ENCODE measurements around the gene DNAJC8. TPM values are rescaled to one million over a fixed set of nuclear protein-coding genes. Genes with fewer than 3 reads are reported as not detected.

The DNAJC8 gene
- total RNA-seq, 6 experiments from 2014 or later = 22.2 to 34.4 (median 28.2) TPM

DNA sequence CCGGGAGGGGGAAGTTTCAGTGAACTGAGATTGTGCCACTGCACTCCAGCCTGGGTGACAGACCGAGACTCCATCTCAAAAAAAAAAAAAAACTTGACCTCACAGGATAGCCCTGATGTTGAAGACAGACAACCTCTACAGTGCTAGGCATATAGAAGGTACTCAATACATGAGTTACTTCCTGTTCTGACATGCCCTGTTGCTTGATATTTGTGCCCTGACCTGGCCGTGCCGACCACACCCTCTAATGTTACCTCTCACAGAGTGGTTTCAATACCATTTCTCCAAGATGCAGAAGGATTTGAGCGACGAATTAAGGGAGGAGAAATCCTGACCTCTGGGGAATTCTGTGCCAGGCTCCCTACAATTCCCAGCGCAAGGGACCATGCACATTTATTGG is 61.6 kb downstream of the DNAJC8 start:
- no peaks in the 10 kb centered on the region for H3K9me3 ChIP-seq
- H3K36me3 ChIP-seq = no peaks in the 10 kb centered on the region
- DNase-seq = no peak
- ATAC-seq = no peak
- intact Hi-C loops (cut with DNase I) = no loop called here
- no peaks in the 10 kb centered on the region for H3K27me3 ChIP-seq
- no peaks in the 10 kb centered on the region for H3K4me1 ChIP-seq
- no peak overlapping the region for H3K4me3 ChIP-seq
- 83% methylated on average over 3 of the region's 7 CpGs for WGBS (ENCODE audit: insufficient coverage, low coverage, low lambda C conversion rate, missing lambda C conversion rate)
- H3K27ac ChIP-seq = no peak overlapping the region
- TF ChIP-seq POLR2A (IDR thresholded peaks at IDR 0.05) = no peak
- TF ChIP-seq, protein P1, sequence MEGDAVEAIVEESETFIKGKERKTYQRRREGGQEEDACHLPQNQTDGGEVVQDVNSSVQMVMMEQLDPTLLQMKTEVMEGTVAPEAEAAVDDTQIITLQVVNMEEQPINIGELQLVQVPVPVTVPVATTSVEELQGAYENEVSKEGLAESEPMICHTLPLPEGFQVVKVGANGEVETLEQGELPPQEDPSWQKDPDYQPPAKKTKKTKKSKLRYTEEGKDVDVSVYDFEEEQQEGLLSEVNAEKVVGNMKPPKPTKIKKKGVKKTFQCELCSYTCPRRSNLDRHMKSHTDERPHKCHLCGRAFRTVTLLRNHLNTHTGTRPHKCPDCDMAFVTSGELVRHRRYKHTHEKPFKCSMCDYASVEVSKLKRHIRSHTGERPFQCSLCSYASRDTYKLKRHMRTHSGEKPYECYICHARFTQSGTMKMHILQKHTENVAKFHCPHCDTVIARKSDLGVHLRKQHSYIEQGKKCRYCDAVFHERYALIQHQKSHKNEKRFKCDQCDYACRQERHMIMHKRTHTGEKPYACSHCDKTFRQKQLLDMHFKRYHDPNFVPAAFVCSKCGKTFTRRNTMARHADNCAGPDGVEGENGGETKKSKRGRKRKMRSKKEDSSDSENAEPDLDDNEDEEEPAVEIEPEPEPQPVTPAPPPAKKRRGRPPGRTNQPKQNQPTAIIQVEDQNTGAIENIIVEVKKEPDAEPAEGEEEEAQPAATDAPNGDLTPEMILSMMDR (IDR thresholded peaks at IDR 0.05) = no peak

DNA sequence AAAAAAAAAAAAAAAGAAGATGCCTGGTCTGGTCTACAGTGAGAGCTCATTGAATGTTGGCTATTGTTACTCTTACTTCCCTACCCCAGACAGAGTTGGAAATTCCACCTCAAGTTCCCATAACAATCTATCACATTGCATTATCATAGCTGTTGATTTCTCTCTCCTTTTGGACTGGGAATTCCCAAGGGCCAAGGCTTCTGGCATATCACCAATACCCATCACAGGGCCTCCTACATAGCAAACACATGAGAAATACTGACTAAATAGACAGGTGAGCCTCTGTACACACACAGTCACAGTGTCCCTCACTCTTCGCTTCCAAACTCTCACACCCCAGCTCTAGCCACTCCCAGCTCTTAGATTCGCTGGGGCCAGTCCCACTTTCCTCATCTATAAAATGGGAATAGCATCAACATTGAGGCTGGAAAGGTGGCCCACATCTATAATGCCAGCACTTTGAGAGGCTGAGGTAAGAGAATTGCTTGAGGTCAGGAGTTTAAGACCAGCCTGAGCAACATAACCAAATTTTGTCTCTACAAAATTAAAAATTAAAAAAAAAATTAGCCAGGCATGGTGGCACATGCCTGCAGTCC is 62.7 kb downstream of the DNAJC8 start:
- H3K27me3 ChIP-seq = no peaks in the 10 kb centered on the region
- H3K27ac ChIP-seq = no peak overlapping the region
- ATAC-seq (peak in 2 of 4 donors; percentile 22 to 73), DNase-seq (no peak)
- no peak overlapping the region for H3K4me3 ChIP-seq
- no peak for TF ChIP-seq POLR2A (IDR thresholded peaks at IDR 0.05)
- TF ChIP-seq, protein P1 (IDR thresholded peaks at IDR 0.05) = no peak
- WGBS (ENCODE audit: insufficient coverage, low coverage, low lambda C conversion rate, missing lambda C conversion rate) = 67% methylated on average over 2 of the region's 2 CpGs
- H3K4me1 ChIP-seq = no peaks in the 10 kb centered on the region
- no peaks in the 10 kb centered on the region for H3K36me3 ChIP-seq
- no peaks in the 10 kb centered on the region for H3K9me3 ChIP-seq
- intact Hi-C loops (cut with DNase I) = no loop called here

DNA sequence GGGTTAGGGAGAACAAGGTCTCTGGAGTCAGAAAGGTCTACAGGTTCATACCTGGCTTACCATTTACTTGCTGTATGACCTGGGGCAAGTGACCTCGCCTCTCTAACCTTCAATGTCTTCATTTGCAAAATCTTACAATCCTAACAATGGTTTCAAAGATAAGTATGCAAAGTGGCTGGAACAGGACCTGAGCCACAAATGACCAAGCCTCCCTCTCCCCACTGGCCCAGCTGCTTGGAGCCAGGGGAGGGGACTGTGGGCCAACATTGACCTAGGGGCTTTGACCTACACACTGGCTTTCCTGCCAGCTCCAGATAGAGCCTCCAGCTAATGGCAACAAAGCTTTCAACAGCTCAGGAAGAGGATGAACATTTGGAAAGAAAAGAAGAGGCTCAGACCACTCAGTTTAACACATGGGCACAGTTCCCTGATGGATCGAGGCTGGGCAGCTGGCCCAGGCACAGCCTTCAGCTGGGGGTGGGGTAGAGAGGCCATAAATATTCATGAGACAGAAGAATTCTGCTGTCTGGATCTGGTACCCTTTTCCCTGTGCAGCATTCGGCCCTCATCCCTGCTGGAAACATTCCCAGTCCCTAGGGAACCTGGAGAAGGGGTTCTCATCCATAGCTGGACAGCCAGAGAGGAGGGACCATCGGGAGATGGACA is 69.2 kb downstream of the DNAJC8 start:
- Histone ChIP-seq H3K4me3 (no peak overlapping the region), H3K9me3 (no peaks in the 10 kb centered on the region), H3K27me3 (no peaks in the 10 kb centered on the region), H3K4me1 (peaks cover 0 to 3% (median 0%) of the 10 kb centered on the region in 4 donors), H3K27ac (no peak overlapping the region), H3K36me3 (no peaks in the 10 kb centered on the region)
- TF ChIP-seq, protein P1 (IDR thresholded peaks at IDR 0.05) = no peak
- no peak for TF ChIP-seq POLR2A (IDR thresholded peaks at IDR 0.05)
- intact Hi-C loops (cut with DNase I) = no loop called here
- ATAC-seq (peak in 3 of 4 donors; percentile 17 to 34 (median 30)), DNase-seq (no peak)
- 67% methylated on average over 1 of the region's 4 CpGs for WGBS (ENCODE audit: insufficient coverage, low coverage, low lambda C conversion rate, missing lambda C conversion rate)

DNA sequence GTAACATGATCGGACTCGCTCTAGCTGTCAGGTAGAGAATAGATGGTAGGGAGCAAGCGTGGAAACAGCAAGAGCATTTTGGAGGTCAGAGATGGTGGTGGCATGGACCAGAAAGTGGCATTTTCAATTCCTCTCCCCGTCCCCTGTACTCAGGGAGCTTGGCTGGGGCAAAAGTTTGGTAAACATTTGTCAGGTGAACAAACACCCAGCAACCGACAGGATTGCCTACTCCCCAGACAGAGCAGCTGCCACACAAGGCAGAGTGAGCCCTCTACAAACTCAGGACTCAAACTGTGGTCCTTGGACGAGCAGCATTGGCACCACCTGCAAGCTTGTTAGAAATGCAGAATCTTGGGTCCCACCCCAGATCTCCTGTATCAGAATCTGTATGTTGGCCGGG is 70.7 kb downstream of the DNAJC8 start:
- no peaks in the 10 kb centered on the region for H3K9me3 ChIP-seq
- peaks cover 0 to 3% (median 0%) of the 10 kb centered on the region in 4 donors for H3K4me1 ChIP-seq
- H3K4me3 ChIP-seq = no peak overlapping the region
- H3K27ac ChIP-seq = no peak overlapping the region
- TF ChIP-seq, protein P1 (IDR thresholded peaks at IDR 0.05) = no peak
- no peak for TF ChIP-seq POLR2A (IDR thresholded peaks at IDR 0.05)
- no peaks in the 10 kb centered on the region for H3K27me3 ChIP-seq
- no peaks in the 10 kb centered on the region for H3K36me3 ChIP-seq
- ATAC-seq (peak; percentile 35 to 62 (median 53)), DNase-seq (no peak)
- intact Hi-C loops (cut with DNase I) = no loop called here
- WGBS (ENCODE audit: insufficient coverage, low coverage, low lambda C conversion rate, missing lambda C conversion rate) = 56% methylated on average over 5 of the region's 7 CpGs
